Immature natural killer cell (primary cell): ENCODE measurements around the gene FBP2. TPM values are rescaled to one million over a fixed set of nuclear protein-coding genes. Genes with fewer than 3 reads are reported as not detected.
"Not testable (repeated sequence)": the region's sequence is repeated elsewhere in the genome, so short reads cannot be mapped to it uniquely, and the experiment has no call there.

ENCODE experiments used
- DNase-seq, 3 donors: peaks; one replicate each; pipeline ENCODE4 v3.0.0; 2022; ENCODE audit warnings: mixed read lengths in 1 of 3
- H3K27ac Mint-ChIP-seq, 6 donors: one replicate each; pipeline ENCODE4 v1.8.0; 2020; ENCODE audit warnings: mixed read lengths in 6 of 6, mild to moderate bottlenecking in 5 of 6, inconsistent platforms in 4 of 6, moderate library complexity in 3 of 6
- H3K27me3 Mint-ChIP-seq, 3 donors: one replicate each; pipeline ENCODE4 v1.8.0; 2020 to 2021; ENCODE audit warnings: low read depth in 3 of 3, mild to moderate bottlenecking in 3 of 3, mixed read lengths in 3 of 3, moderate library complexity in 3 of 3, inconsistent platforms in 1 of 3
- H3K36me3 Mint-ChIP-seq, 3 donors: one replicate each; pipeline ENCODE4 v1.8.0; 2020; ENCODE audit warnings: mixed read lengths in 3 of 3, inconsistent platforms in 2 of 3, mild to moderate bottlenecking in 2 of 3
- H3K4me1 Mint-ChIP-seq, 2 donors: one replicate each; pipeline ENCODE4 v1.8.0; 2020; ENCODE audit warnings: inconsistent platforms in 2 of 2, mild to moderate bottlenecking in 2 of 2, mixed read lengths in 2 of 2, moderate library complexity in 1 of 2
- H3K4me3 Mint-ChIP-seq, 5 donors: one replicate each; pipeline ENCODE4 v1.8.0; 2020; ENCODE audit warnings: mild to moderate bottlenecking in 5 of 5, mixed read lengths in 5 of 5, inconsistent platforms in 3 of 5, moderate library complexity in 3 of 5
- H3K9me3 Mint-ChIP-seq, 6 donors: one replicate each; pipeline ENCODE4 v1.8.0; 2020; ENCODE audit warnings: mild to moderate bottlenecking in 6 of 6, mixed read lengths in 6 of 6, inconsistent platforms in 4 of 6, moderate library complexity in 3 of 6
- polyA plus RNA-seq, 3 donors: library from polyadenylated mRNA; unstranded; fragments of 300-500 nt; fragmentation: Illumina TruSeq; gene quantifications; one replicate each; pipeline ENCODE4 v1.2.3, GENCODE V29; 2021

FBP2 gene
- polyA plus RNA-seq, 3 donors from 2014 or later: not detected

DNA sequence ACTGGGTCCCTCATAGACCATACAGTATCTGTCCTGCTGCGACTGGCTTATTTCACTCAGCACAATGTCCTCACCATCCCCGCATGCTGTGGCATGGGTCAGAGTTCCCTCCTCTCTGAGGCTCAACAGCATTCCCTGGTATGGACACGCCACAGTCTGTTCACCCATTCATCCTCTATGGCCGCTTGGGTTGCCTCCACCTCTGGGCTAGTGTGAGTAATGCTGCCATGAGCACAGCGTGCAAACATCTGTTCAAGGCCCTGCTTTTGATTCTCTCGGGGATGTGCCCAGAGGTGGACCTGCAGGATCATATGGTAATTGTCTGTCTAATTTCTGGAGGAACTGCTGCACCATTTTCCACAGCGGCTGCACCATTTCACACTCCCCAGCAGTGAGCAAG lies 5.5 kb upstream of the FBP2 start:
- Mint-ChIP-seq H3K27ac (no peak overlapping the region), H3K4me1 (peaks cover 6 to 10% of the 10 kb centered on the region in 2 donors), H3K36me3 (peaks cover 0 to 7% (median 4%) of the 10 kb centered on the region in 3 donors), H3K4me3 (no peak overlapping the region), H3K9me3 (no peaks in the 10 kb centered on the region), H3K27me3 (peaks cover 2 to 3% (median 2%) of the 10 kb centered on the region in 3 donors)
- DNase-seq: no peak

GRCh38 chr9:94592683-94593082 lies 941 bp downstream of the FBP2 start:
- H3K9me3 Mint-ChIP-seq, H3K4me3 Mint-ChIP-seq, H3K4me1 Mint-ChIP-seq, DNase-seq, H3K27me3 Mint-ChIP-seq, H3K36me3 Mint-ChIP-seq, H3K27ac Mint-ChIP-seq: not testable (repeated sequence)

- Mint-ChIP-seq H3K9me3 (no peaks in the 10 kb centered on the region), H3K4me3 (no peak overlapping the region)
Measured at GRCh38 chr9:94591876-94592275, 1.7 kb downstream of the FBP2 start.

GRCh38 chr9:94591046-94591545 lies 2.5 kb downstream of the FBP2 start:
- H3K27ac Mint-ChIP-seq: not testable (repeated sequence)

More at GRCh38 chr9:94591876-94592275, 1.7 kb downstream of the FBP2 start:
- DNase-seq: no peak
- Mint-ChIP-seq H3K36me3 (no peaks in the 10 kb centered on the region), H3K4me1 (no peaks in the 10 kb centered on the region), H3K27ac (no peak overlapping the region), H3K27me3 (peaks cover 2 to 6% (median 4%) of the 10 kb centered on the region in 3 donors)

DNA sequence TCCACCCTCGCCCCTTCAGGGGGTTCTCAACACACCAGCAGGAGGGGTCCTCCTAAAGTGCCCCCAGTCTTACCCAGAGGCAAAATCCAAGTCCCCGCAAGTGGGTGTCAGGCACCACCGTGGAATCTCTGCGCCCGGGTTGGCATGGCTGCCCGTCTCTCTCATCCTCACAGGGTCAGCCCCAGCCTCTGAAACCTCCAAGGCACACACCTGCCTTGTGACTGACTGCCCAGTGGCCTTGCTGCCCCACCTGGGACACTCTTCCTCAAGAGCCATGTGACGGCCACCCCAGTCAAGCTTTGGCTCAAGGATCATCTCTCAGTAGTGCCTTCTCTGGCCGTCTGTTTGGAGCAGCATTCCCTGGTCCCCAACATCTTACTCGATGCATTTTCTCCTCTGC lies 4.9 kb downstream of the FBP2 start:
- no peak for DNase-seq
- peak overlapping the region in 1 of 5 donors; percentile 18 for H3K4me3 Mint-ChIP-seq
- H3K36me3 Mint-ChIP-seq: no peaks in the 10 kb centered on the region
- no peak overlapping the region for H3K27ac Mint-ChIP-seq
- no peaks in the 10 kb centered on the region for H3K9me3 Mint-ChIP-seq
- H3K4me1 Mint-ChIP-seq: no peaks in the 10 kb centered on the region
- peaks cover 4 to 6% (median 5%) of the 10 kb centered on the region in 3 donors for H3K27me3 Mint-ChIP-seq

More at GRCh38 chr9:94591046-94591545, 2.5 kb downstream of the FBP2 start:
- DNase-seq, H3K4me1 Mint-ChIP-seq, H3K36me3 Mint-ChIP-seq, H3K4me3 Mint-ChIP-seq, H3K27me3 Mint-ChIP-seq, H3K9me3 Mint-ChIP-seq: not testable (repeated sequence)

DNA sequence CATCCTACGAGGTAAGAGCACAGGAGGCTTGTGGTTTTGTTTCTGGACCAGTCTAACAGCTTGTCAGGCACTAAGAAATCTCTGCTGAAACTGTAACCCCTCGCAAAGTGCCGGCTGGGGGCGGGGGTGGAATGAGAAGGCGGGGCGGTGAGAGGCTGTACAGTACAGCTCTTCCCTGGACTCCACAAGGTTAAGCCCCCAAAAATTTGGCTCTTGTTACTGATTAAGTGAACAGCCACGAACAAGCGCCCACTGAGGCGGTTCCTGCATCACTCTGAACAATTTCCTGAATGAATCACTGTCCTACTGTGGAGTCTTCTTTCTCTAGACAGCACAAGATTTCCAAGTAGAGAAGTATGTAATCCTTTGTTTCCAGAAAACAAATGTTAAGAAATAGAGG lies 6.8 kb downstream of the FBP2 start:
- Mint-ChIP-seq H3K27me3 (peaks cover 3 to 11% (median 4%) of the 10 kb centered on the region in 3 donors), H3K4me3 (no peak overlapping the region)

GRCh38 chr9:94586316-94586715 lies 7.3 kb downstream of the FBP2 start:
- DNase-seq: no peak
- H3K4me1 Mint-ChIP-seq: no peaks in the 10 kb centered on the region
- H3K27ac Mint-ChIP-seq: no peak overlapping the region
- no peaks in the 10 kb centered on the region for H3K36me3 Mint-ChIP-seq
- no peaks in the 10 kb centered on the region for H3K9me3 Mint-ChIP-seq
- peaks cover 3 to 11% (median 4%) of the 10 kb centered on the region in 3 donors for H3K27me3 Mint-ChIP-seq
- no peak overlapping the region for H3K4me3 Mint-ChIP-seq

More for the DNA sequence above, 6.8 kb downstream of the FBP2 start:
- Mint-ChIP-seq H3K4me1 (no peaks in the 10 kb centered on the region), H3K27ac (no peak overlapping the region), H3K36me3 (no peaks in the 10 kb centered on the region), H3K9me3 (no peaks in the 10 kb centered on the region)
- no peak for DNase-seq

DNA sequence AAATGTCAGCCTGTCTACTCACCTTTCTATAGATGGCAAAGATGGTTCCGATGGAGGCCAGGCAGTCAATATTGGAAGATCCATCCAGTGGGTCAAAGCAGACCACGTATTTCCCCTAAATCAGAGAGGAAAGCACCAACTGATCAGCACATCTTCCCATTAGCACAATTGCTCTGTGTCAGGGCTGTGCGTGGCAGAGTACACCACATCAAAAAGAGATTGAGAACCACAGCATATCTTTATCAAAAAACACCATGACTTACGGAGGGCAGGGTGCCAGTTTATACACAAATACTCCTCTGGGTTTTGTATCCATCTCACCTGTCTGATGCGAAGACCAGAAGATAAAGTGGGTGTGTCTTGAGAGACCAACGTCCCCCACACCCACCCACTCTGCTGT lies 9.1 kb downstream of the FBP2 start:
- H3K9me3 Mint-ChIP-seq: no peaks in the 10 kb centered on the region
- no peak overlapping the region for H3K27ac Mint-ChIP-seq
- no peaks in the 10 kb centered on the region for H3K4me1 Mint-ChIP-seq
- no peak overlapping the region for H3K4me3 Mint-ChIP-seq
- peaks cover 0 to 8% (median 3%) of the 10 kb centered on the region in 3 donors for H3K27me3 Mint-ChIP-seq
- DNase-seq: no peak
- no peaks in the 10 kb centered on the region for H3K36me3 Mint-ChIP-seq

- no peak for DNase-seq
- peaks cover 3 to 6% (median 3%) of the 10 kb centered on the region in 3 donors for H3K27me3 Mint-ChIP-seq
- no peaks in the 10 kb centered on the region for H3K9me3 Mint-ChIP-seq
- H3K27ac Mint-ChIP-seq: no peak overlapping the region
- no peaks in the 10 kb centered on the region for H3K4me1 Mint-ChIP-seq
- no peaks in the 10 kb centered on the region for H3K36me3 Mint-ChIP-seq
- no peak overlapping the region for H3K4me3 Mint-ChIP-seq
Measured at GRCh38 chr9:94581728-94582127, 11.9 kb downstream of the FBP2 start.

DNA sequence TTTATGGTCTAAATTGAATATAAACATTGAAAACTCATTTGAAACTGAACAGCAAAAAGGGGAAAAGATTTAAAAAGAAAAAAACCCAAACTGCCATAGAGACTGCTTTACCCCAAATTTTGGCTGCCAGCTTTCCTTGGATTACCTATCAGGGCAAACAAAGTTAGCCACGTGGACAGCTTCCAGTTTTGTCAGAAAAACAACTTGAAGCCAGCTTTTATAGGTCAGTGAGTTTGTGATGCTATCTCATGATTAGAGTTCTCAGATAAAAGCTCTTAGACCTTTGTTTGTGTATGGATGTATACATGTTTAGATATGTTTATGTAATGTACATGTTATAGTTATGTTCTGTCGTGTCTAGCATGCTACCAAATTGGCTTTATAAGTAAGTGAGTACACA lies 16.1 kb downstream of the FBP2 start:
- Mint-ChIP-seq H3K27ac (no peak overlapping the region), H3K36me3 (no peaks in the 10 kb centered on the region)

GRCh38 chr9:94577036-94577435 lies 16.6 kb downstream of the FBP2 start:
- Mint-ChIP-seq H3K36me3 (no peaks in the 10 kb centered on the region), H3K27ac (no peak overlapping the region), H3K27me3 (peaks cover 7 to 11% (median 10%) of the 10 kb centered on the region in 3 donors), H3K4me1 (no peaks in the 10 kb centered on the region), H3K9me3 (no peaks in the 10 kb centered on the region), H3K4me3 (no peak overlapping the region)
- DNase-seq: no peak

More for the DNA sequence above, 16.1 kb downstream of the FBP2 start:
- no peak for DNase-seq
- Mint-ChIP-seq H3K9me3 (no peaks in the 10 kb centered on the region), H3K4me3 (no peak overlapping the region), H3K27me3 (peaks cover 9 to 11% (median 10%) of the 10 kb centered on the region in 3 donors), H3K4me1 (no peaks in the 10 kb centered on the region)

- no peaks in the 10 kb centered on the region for H3K36me3 Mint-ChIP-seq
- DNase-seq: no peak
- H3K27ac Mint-ChIP-seq: no peak overlapping the region
- no peaks in the 10 kb centered on the region for H3K9me3 Mint-ChIP-seq
- H3K4me1 Mint-ChIP-seq: no peaks in the 10 kb centered on the region
- no peak overlapping the region for H3K4me3 Mint-ChIP-seq
- H3K27me3 Mint-ChIP-seq: peaks cover 7 to 11% (median 10%) of the 10 kb centered on the region in 3 donors
Measured at GRCh38 chr9:94576131-94576530, 17.5 kb downstream of the FBP2 start.

DNA sequence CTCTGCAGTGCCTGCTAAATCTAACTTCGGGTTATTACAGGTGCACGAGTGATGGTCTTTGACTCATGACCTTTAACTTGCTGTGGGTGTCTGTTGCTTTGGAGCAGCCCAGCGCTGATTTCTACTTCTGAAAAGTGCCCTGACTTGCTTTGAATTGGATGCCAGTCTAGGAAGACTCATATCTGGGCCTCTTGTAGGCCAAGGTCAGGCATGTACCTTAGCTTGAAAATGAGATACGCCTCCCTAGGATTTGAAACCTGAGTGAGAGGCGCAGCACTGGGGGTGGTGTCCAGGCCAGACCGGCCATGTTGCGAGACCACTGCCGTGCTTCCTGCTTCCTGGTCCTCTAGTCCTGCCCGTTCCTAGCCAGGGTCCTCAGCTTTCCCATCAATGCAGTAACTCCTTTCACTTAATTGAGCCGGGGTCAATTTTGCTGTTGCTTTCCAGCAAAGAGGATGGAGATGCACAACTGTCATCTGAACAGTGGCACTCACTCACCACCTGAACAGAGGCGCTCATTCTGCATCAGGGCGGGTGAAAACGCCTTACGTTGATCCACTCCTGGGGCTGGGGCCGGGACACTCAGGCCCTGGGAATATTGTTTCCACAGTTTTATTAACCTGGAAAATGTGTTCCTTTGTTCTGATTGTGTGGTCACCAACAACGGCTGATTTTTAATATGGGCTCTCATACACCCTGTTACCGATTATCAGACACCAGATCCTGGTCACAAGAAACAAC lies 24.5 kb downstream of the FBP2 start:
- no peaks in the 10 kb centered on the region for H3K4me1 Mint-ChIP-seq
- no peaks in the 10 kb centered on the region for H3K36me3 Mint-ChIP-seq
- no peaks in the 10 kb centered on the region for H3K9me3 Mint-ChIP-seq
- H3K27me3 Mint-ChIP-seq: peaks cover 2 to 8% (median 7%) of the 10 kb centered on the region in 3 donors
- H3K4me3 Mint-ChIP-seq: no peak overlapping the region
- H3K27ac Mint-ChIP-seq: no peak overlapping the region
- no peak for DNase-seq

GRCh38 chr9:94568250-94568889 lies 25.3 kb downstream of the FBP2 start:
- Mint-ChIP-seq H3K4me1 (no peaks in the 10 kb centered on the region), H3K27me3 (peaks cover 2 to 7% (median 5%) of the 10 kb centered on the region in 3 donors), H3K36me3 (no peaks in the 10 kb centered on the region), H3K27ac (no peak overlapping the region), H3K9me3 (no peaks in the 10 kb centered on the region), H3K4me3 (no peak overlapping the region)
- no peak for DNase-seq
